ENCODE results near the gene EIF4E2. TPM values are rescaled to one million over a fixed set of nuclear protein-coding genes. Genes with fewer than 3 reads are reported as not detected.
A peak's percentile ranks its signal among the peaks of the same experiment; 100 is the strongest.

The EIF4E2 gene
- total RNA-seq, 1 experiment from 2014 or later: 97.8 TPM

GRCh38 chr2:232520489-232520888 is 30.0 kb upstream of the EIF4E2 start (continued):
- TF ChIP-seq FOXK1 (CRISPR knock-in tag; IDR thresholded peaks at IDR 0.05): no peak
- TF ChIP-seq ZNF317 (CRISPR knock-in tag; IDR thresholded peaks at IDR 0.05; ENCODE audit: borderline replicate concordance, low read depth): no peak
- no peak for TF ChIP-seq EMX1 (CRISPR knock-in tag; IDR thresholded peaks at IDR 0.05)
- TF ChIP-seq ZSCAN18 (CRISPR knock-in tag; IDR thresholded peaks at IDR 0.05): no peak
- TF ChIP-seq TEAD4 (CRISPR knock-in tag; IDR thresholded peaks at IDR 0.05): no peak

- POLR2A ChIA-PET: interaction anchor here (0.6 kb wide), 1 partner anchor 75 kb away, joined by 3 read pairs; no protein-coding TSS in a partner anchor
- Mint-ChIP-seq H3K36me3 (no peaks in the 10 kb centered on the region), H3K4me1 (peaks cover 4% of the 10 kb centered on the region; the same call in 1 of the 2 replicates), H3K4me3 (no peak overlapping the region), H3K27me3 (ENCODE audit: low read depth) (peaks cover 38% of the 10 kb centered on the region), H3K27ac (no peak overlapping the region), H3K9me3 (no peaks in the 10 kb centered on the region)
- DNase-seq (ENCODE audit: low spot score) (no peak), ATAC-seq (no peak)
- CTCF ChIA-PET: interaction anchor here (0.5 to 6.5 kb wide), 26 partner anchors 10 to 755 kb away, joined by 3 to 104 read pairs (median 12); partner anchors contain the start of genes CHRNG and ECEL1
- TF ChIP-seq NR1H2 (CRISPR knock-in tag; IDR thresholded peaks at IDR 0.05) (no peak), ZNF423 (CRISPR knock-in tag; IDR thresholded peaks at IDR 0.05) (no peak), ZNF396 (CRISPR knock-in tag; IDR thresholded peaks at IDR 0.05; ENCODE audit: borderline replicate concordance) (no peak), CREM (CRISPR knock-in tag; IDR thresholded peaks at IDR 0.05) (no peak), CREB1 (CRISPR knock-in tag; IDR thresholded peaks at IDR 0.05) (no peak), ATF1 (CRISPR knock-in tag; IDR thresholded peaks at IDR 0.05) (no peak), ZNF281 (CRISPR knock-in tag; IDR thresholded peaks at IDR 0.05) (no peak), FOXJ3 (CRISPR knock-in tag; IDR thresholded peaks at IDR 0.05; ENCODE audit: borderline replicate concordance) (no peak)
Measured at GRCh38 chr2:232521098-232521497, 29.4 kb upstream of the EIF4E2 start.

DNA sequence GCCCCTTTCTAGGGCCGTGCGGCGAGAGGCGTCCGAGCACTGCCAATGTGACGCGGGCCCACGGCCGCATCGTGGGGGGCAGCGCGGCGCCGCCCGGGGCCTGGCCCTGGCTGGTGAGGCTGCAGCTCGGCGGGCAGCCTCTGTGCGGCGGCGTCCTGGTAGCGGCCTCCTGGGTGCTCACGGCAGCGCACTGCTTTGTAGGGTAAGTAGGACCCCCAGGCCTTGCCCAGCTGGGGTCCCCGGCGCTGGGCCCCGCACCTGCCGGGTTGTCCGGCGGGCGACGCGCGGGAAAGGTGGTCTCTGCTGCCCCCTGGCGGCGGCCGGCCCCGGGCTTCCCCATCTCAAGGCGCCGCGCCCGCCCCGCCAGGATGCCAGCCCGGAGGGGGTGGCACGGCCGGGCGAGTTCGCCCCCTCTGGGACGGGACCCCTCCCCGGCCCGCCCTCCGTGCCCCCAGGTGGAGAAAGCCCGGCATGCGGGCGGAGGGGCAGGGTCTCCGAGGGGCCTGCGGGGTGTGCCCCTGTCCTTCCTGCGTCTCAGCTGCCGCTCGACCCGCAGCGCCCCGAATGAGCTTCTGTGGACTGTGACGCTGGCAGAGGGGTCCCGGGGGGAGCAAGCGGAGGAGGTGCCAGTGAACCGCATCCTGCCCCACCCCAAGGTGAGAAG is 28.4 kb upstream of the EIF4E2 start:
- Mint-ChIP-seq H3K4me3 (0 out of 2 replicates have a peak overlapping the region, but pooled peaks have one; percentile 37), H3K27me3 (ENCODE audit: low read depth) (peaks cover 38% of the 10 kb centered on the region), H3K27ac (no peak overlapping the region), H3K36me3 (no peaks in the 10 kb centered on the region), H3K4me1 (peaks cover 6% of the 10 kb centered on the region; the same call in 1 of the 2 replicates), H3K9me3 (no peaks in the 10 kb centered on the region)
- peak; percentile 14 for ATAC-seq
- DNase-seq (ENCODE audit: low spot score): peak; percentile 71
- ChIA-PET POLR2A (interaction anchor here (0.6 to 0.8 kb wide), 2 partner anchors 29 to 76 kb away, joined by 3 read pairs; partner anchors contain the start of genes EIF4E2 and TIGD1), CTCF (interaction anchor here (0.6 to 6.5 kb wide), 37 partner anchors 11 to 621 kb away, joined by 3 to 104 read pairs (median 6); partner anchors contain the start of genes CHRNG and ECEL1)
- TF ChIP-seq ZNF317 (CRISPR knock-in tag; IDR thresholded peaks at IDR 0.05; ENCODE audit: borderline replicate concordance, low read depth) (no peak), GABPB1 (CRISPR knock-in tag; IDR thresholded peaks at IDR 0.05) (no peak), ZSCAN18 (CRISPR knock-in tag; IDR thresholded peaks at IDR 0.05) (no peak), CTCF (IDR thresholded peaks at IDR 0.05) (peak; percentile 96), ZNF423 (CRISPR knock-in tag; IDR thresholded peaks at IDR 0.05) (peak; percentile 87), NFE2L1 (CRISPR knock-in tag; IDR thresholded peaks at IDR 0.05) (no peak), ESRRA (CRISPR knock-in tag; IDR thresholded peaks at IDR 0.05; ENCODE audit: borderline replicate concordance) (no peak), E2F5 (CRISPR knock-in tag; IDR thresholded peaks at IDR 0.05) (0 out of 2 replicates have a peak, but pooled peaks have one; percentile 37), PREB (CRISPR knock-in tag; IDR thresholded peaks at IDR 0.05; ENCODE audit: borderline replicate concordance) (no peak), MXD4 (CRISPR knock-in tag; IDR thresholded peaks at IDR 0.05; ENCODE audit: borderline replicate concordance) (no peak), NFYB (CRISPR knock-in tag; conservative IDR thresholded peaks at IDR 0.05; ENCODE audit: low read depth) (no peak)
- TF ChIP-seq, protein P1, sequence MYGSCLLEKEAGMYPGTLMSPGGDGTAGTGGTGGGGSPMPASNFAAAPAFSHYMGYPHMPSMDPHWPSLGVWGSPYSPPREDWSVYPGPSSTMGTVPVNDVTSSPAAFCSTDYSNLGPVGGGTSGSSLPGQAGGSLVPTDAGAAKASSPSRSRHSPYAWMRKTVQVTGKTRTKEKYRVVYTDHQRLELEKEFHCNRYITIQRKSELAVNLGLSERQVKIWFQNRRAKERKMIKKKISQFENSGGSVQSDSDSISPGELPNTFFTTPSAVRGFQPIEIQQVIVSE (CRISPR knock-in tag; IDR thresholded peaks at IDR 0.05; ENCODE audit: borderline replicate concordance): no peak

Measured in WTC11 (cell line).